ENCODE data around the gene MYO3B.
"Not testable (repeated sequence)": the region's sequence is repeated elsewhere in the genome, so short reads cannot be mapped to it uniquely, and the experiment has no call there.

MYO3B gene

GRCh38 chr2:170585067-170585466 is 407.1 kb downstream of the MYO3B start:
- DNase-seq: no peak

GRCh38 chr2:170586571-170587095 is 408.7 kb downstream of the MYO3B start:
- no peak for DNase-seq

- no peak for DNase-seq
Observed at GRCh38 chr2:170587117-170587516, 409.2 kb downstream of the MYO3B start.

GRCh38 chr2:170587922-170588321 is 410.0 kb downstream of the MYO3B start:
- no peak for DNase-seq

- no peak for DNase-seq
Observed at GRCh38 chr2:170588729-170589128, 410.8 kb downstream of the MYO3B start.

GRCh38 chr2:170596576-170596975 is 418.6 kb downstream of the MYO3B start:
- DNase-seq: no peak

- DNase-seq: peak; percentile 24
Observed at GRCh38 chr2:170598067-170598395, 420.1 kb downstream of the MYO3B start.

- no peak for DNase-seq
Observed at GRCh38 chr2:170601489-170601888, 423.5 kb downstream of the MYO3B start.

- DNase-seq: no peak
Observed at GRCh38 chr2:170605862-170606261, 427.9 kb downstream of the MYO3B start.

GRCh38 chr2:170607171-170607570 is 429.2 kb downstream of the MYO3B start:
- no peak for DNase-seq

GRCh38 chr2:170610615-170611014 is 432.7 kb downstream of the MYO3B start:
- no peak for DNase-seq

GRCh38 chr2:170618948-170619347 is 441.0 kb downstream of the MYO3B start:
- DNase-seq: not testable (repeated sequence)

- not testable (repeated sequence) for DNase-seq
Observed at GRCh38 chr2:170635094-170635493, 457.1 kb downstream of the MYO3B start.

- no peak for DNase-seq
Observed at GRCh38 chr2:170639635-170640034, 461.7 kb downstream of the MYO3B start.

- DNase-seq: no peak
Observed at GRCh38 chr2:170641961-170642360, 464.0 kb downstream of the MYO3B start.

- no peak for DNase-seq
Observed at GRCh38 chr2:170643346-170643745, 465.4 kb downstream of the MYO3B start.

- no peak for DNase-seq
Observed at GRCh38 chr2:170647741-170648436, 469.9 kb downstream of the MYO3B start.

- no peak for DNase-seq
Observed at GRCh38 chr2:170651624-170652325, 473.8 kb downstream of the MYO3B start.

GRCh38 chr2:170652637-170653417 is 474.9 kb downstream of the MYO3B start:
- no peak for DNase-seq

GRCh38 chr2:170656669-170657068 is 478.7 kb downstream of the MYO3B start:
- no peak for DNase-seq

GRCh38 chr2:170660409-170660808 is 482.5 kb downstream of the MYO3B start:
- DNase-seq: peak; percentile 59

GRCh38 chr2:170665743-170666142 is 487.8 kb downstream of the MYO3B start:
- DNase-seq: no peak

- no peak for DNase-seq
Observed at GRCh38 chr2:170669909-170670308, 492.0 kb downstream of the MYO3B start.

GRCh38 chr2:170670651-170671050 is 492.7 kb downstream of the MYO3B start:
- no peak for DNase-seq
